Kidney epithelial cell (primary cell): ENCODE results near the gene KRTCAP2. TPM values are rescaled to one million over a fixed set of nuclear protein-coding genes. Genes with fewer than 3 reads are reported as not detected.

ENCODE experiments used
- DNase-seq: peaks from one replicate; pipeline ENCODE4 v3.0.0-alpha.2; 2010; ENCODE audit warnings: low read depth
- H3K27me3 ChIP-seq: 2 replicates; pipeline ENCODE4 v1.6.0; 2011; ENCODE audit warnings: low read length; ENCODE audit not compliant: control insufficient read depth, insufficient read depth
- H3K36me3 ChIP-seq: 2 replicates; pipeline ENCODE4 v1.5.1; 2011; ENCODE audit warnings: low read length; ENCODE audit not compliant: control insufficient read depth, insufficient read depth
- H3K4me3 ChIP-seq: 2 replicates; pipeline ENCODE4 v1.5.1; 2011; ENCODE audit warnings: low read depth, mild to moderate bottlenecking, control low read depth, low read length
- CTCF ChIP-seq: IDR thresholded peaks from 2 replicates; pipeline ENCODE4 v1.5.1; 2011; ENCODE audit warnings: mild to moderate bottlenecking, moderate library complexity, low read length, control low read depth, inconsistent platforms; ENCODE audit not compliant: insufficient read depth, poor library complexity, severe bottlenecking
- total RNA-seq: library from RNA; depleted of rRNA; stranded (reverse); fragments of >200 nt; gene quantifications from 2 replicates; pipeline ENCODE4 v1.2.3, GENCODE V29; 2015

KRTCAP2 gene
- total RNA-seq, 1 donor from 2014 or later = 207 TPM

- TF ChIP-seq CTCF = no peak
- no peak overlapping the region for H3K4me3 ChIP-seq
- no peak for DNase-seq
These were observed 41.2 kb downstream of the KRTCAP2 start for GRCh38 chr1:155131856-155132255.

GRCh38 chr1:155131285-155131684 lies 41.8 kb downstream of the KRTCAP2 start:
- no peak for TF ChIP-seq CTCF
- Histone ChIP-seq H3K4me3 (no peak overlapping the region), H3K27me3 (no peaks in the 10 kb centered on the region), H3K36me3 (peaks cover 7% of the 10 kb centered on the region)
- no peak for DNase-seq

More at GRCh38 chr1:155131856-155132255, 41.2 kb downstream of the KRTCAP2 start:
- peaks cover 7% of the 10 kb centered on the region for H3K36me3 ChIP-seq
- no peaks in the 10 kb centered on the region for H3K27me3 ChIP-seq

GRCh38 chr1:155130272-155131006 lies 42.7 kb downstream of the KRTCAP2 start:
- Histone ChIP-seq H3K27me3 (no peaks in the 10 kb centered on the region), H3K36me3 (peaks cover 7% of the 10 kb centered on the region), H3K4me3 (peak overlapping the region; percentile 70)
- no peak for TF ChIP-seq CTCF
- DNase-seq = no peak

- Histone ChIP-seq H3K27me3 (no peaks in the 10 kb centered on the region), H3K4me3 (peak overlapping the region; percentile 70), H3K36me3 (peaks cover 6% of the 10 kb centered on the region)
- no peak for DNase-seq
- TF ChIP-seq CTCF = no peak
These were observed 44.2 kb downstream of the KRTCAP2 start for GRCh38 chr1:155128755-155129473.

GRCh38 chr1:155127967-155128754 lies 44.9 kb downstream of the KRTCAP2 start:
- no peak for TF ChIP-seq CTCF
- Histone ChIP-seq H3K36me3 (peaks cover 3% of the 10 kb centered on the region), H3K4me3 (peak overlapping the region; percentile 70), H3K27me3 (no peaks in the 10 kb centered on the region)
- no peak for DNase-seq
